ENCODE results near the gene MCL1.

The MCL1 gene

GRCh38 chr1:150534002-150534401, 45.4 kb downstream of the MCL1 start:
- WGBS, 2 experiments (ENCODE audit: insufficient coverage in 2 of 2): 90 to 93% methylated on average over 5 to 6 of the region's 6 CpGs
- Histone ChIP-seq H3K4me1 (ENCODE audit: control insufficient read depth, insufficient read depth, low read length, poor library complexity, severe bottlenecking) (peaks cover 39% of the 10 kb centered on the region), H3K4me3 (ENCODE audit: extremely low read depth, insufficient read depth, low read length, poor library complexity, severe bottlenecking) (no peak overlapping the region), H3K27ac (ENCODE audit: low read depth, low read length, severe bottlenecking) (no peak overlapping the region), H3K9me3 (ENCODE audit: control insufficient read depth, low read length) (no peaks in the 10 kb centered on the region), H3K36me3 (ENCODE audit: control insufficient read depth, insufficient read depth, low read length) (no peaks in the 10 kb centered on the region)

- no peaks in the 10 kb centered on the region for H3K9me3 ChIP-seq (ENCODE audit: control insufficient read depth, low read length)
- H3K27ac ChIP-seq (ENCODE audit: low read depth, low read length, severe bottlenecking): no peak overlapping the region
- no peak overlapping the region for H3K4me3 ChIP-seq (ENCODE audit: extremely low read depth, insufficient read depth, low read length, poor library complexity, severe bottlenecking)
- H3K36me3 ChIP-seq (ENCODE audit: control insufficient read depth, insufficient read depth, low read length): no peaks in the 10 kb centered on the region
- WGBS, 2 experiments (ENCODE audit: insufficient coverage in 2 of 2): 64 to 69% methylated on average over 4 to 5 of the region's 5 CpGs
- H3K4me1 ChIP-seq (ENCODE audit: control insufficient read depth, insufficient read depth, low read length, poor library complexity, severe bottlenecking): peaks cover 33% of the 10 kb centered on the region
Measured at GRCh38 chr1:150532860-150533259, 46.5 kb downstream of the MCL1 start.

- no peaks in the 10 kb centered on the region for H3K9me3 ChIP-seq (ENCODE audit: control insufficient read depth, low read length)
- WGBS, 2 experiments (ENCODE audit: insufficient coverage in 2 of 2): 94 to 95% methylated on average over 9 to 14 of the region's 14 CpGs
- peaks cover 17% of the 10 kb centered on the region for H3K4me1 ChIP-seq (ENCODE audit: control insufficient read depth, insufficient read depth, low read length, poor library complexity, severe bottlenecking)
- no peaks in the 10 kb centered on the region for H3K36me3 ChIP-seq (ENCODE audit: control insufficient read depth, insufficient read depth, low read length)
- no peak overlapping the region for H3K27ac ChIP-seq (ENCODE audit: low read depth, low read length, severe bottlenecking)
- H3K4me3 ChIP-seq (ENCODE audit: extremely low read depth, insufficient read depth, low read length, poor library complexity, severe bottlenecking): no peak overlapping the region
Measured at GRCh38 chr1:150530491-150531159, 48.8 kb downstream of the MCL1 start.

GRCh38 chr1:150529017-150529416, 50.4 kb downstream of the MCL1 start:
- Histone ChIP-seq H3K36me3 (ENCODE audit: control insufficient read depth, insufficient read depth, low read length) (no peaks in the 10 kb centered on the region), H3K9me3 (ENCODE audit: control insufficient read depth, low read length) (no peaks in the 10 kb centered on the region), H3K27ac (ENCODE audit: low read depth, low read length, severe bottlenecking) (no peak overlapping the region), H3K4me3 (ENCODE audit: extremely low read depth, insufficient read depth, low read length, poor library complexity, severe bottlenecking) (no peak overlapping the region), H3K4me1 (ENCODE audit: control insufficient read depth, insufficient read depth, low read length, poor library complexity, severe bottlenecking) (peaks cover 13% of the 10 kb centered on the region)
- 91 to 95% methylated on average over 3 of the region's 4 CpGs for WGBS, 2 experiments (ENCODE audit: insufficient coverage in 2 of 2)

- Histone ChIP-seq H3K4me1 (ENCODE audit: control insufficient read depth, insufficient read depth, low read length, poor library complexity, severe bottlenecking) (peaks cover 16% of the 10 kb centered on the region), H3K27ac (ENCODE audit: low read depth, low read length, severe bottlenecking) (peak overlapping the region; percentile 29), H3K4me3 (ENCODE audit: extremely low read depth, insufficient read depth, low read length, poor library complexity, severe bottlenecking) (no peak overlapping the region), H3K36me3 (ENCODE audit: control insufficient read depth, insufficient read depth, low read length) (no peaks in the 10 kb centered on the region), H3K9me3 (ENCODE audit: control insufficient read depth, low read length) (no peaks in the 10 kb centered on the region)
- no CpG with 5 or more reads among the region's 1 CpG for WGBS, 2 experiments (ENCODE audit: insufficient coverage in 2 of 2)
Measured at GRCh38 chr1:150528196-150528595, 51.2 kb downstream of the MCL1 start.

GRCh38 chr1:150525348-150525747, 54.1 kb downstream of the MCL1 start:
- H3K4me1 ChIP-seq (ENCODE audit: control insufficient read depth, insufficient read depth, low read length, poor library complexity, severe bottlenecking): peaks cover 9% of the 10 kb centered on the region
- H3K9me3 ChIP-seq (ENCODE audit: control insufficient read depth, low read length): no peaks in the 10 kb centered on the region
- WGBS, 2 experiments (ENCODE audit: insufficient coverage in 2 of 2): 82 to 90% methylated on average over 2 of the region's 3 CpGs
- no peaks in the 10 kb centered on the region for H3K36me3 ChIP-seq (ENCODE audit: control insufficient read depth, insufficient read depth, low read length)
- H3K4me3 ChIP-seq (ENCODE audit: extremely low read depth, insufficient read depth, low read length, poor library complexity, severe bottlenecking): no peak overlapping the region
- H3K27ac ChIP-seq (ENCODE audit: low read depth, low read length, severe bottlenecking): no peak overlapping the region

All from mesodermal cell (in vitro differentiated cells).